Suprapubic skin (tissue), 4 donors: ENCODE results near the gene RBMS3. TPM values are rescaled to one million over a fixed set of nuclear protein-coding genes. Genes with fewer than 3 reads are reported as not detected.

Experiments
- DNase-seq, 2 donors: peaks; one replicate each; pipeline ENCODE4 v3.0.0-alpha.2; 2019; ENCODE audit warnings: low spot score in 2 of 2
- H3K27ac ChIP-seq: fragments of 200-600 bp; sonication (generic); one replicate; pipeline ENCODE4 v1.5.1; 2019
- H3K27me3 ChIP-seq: fragments of 200-600 bp; sonication (generic); one replicate; pipeline ENCODE4 v1.5.1; 2019
- H3K36me3 ChIP-seq: fragments of 200-600 bp; sonication (generic); one replicate; pipeline ENCODE4 v1.5.1; 2019
- H3K4me1 ChIP-seq: fragments of 200-600 bp; sonication (generic); one replicate; pipeline ENCODE4 v1.5.1; 2019
- H3K4me3 ChIP-seq: fragments of 200-600 bp; sonication (generic); one replicate; pipeline ENCODE4 v1.5.1; 2019; ENCODE audit warnings: mild to moderate bottlenecking
- H3K9me3 ChIP-seq: fragments of 200-600 bp; sonication (generic); one replicate; pipeline ENCODE4 v1.5.1; 2019
- CTCF ChIP-seq, 2 donors: fragments of 200-600 bp in 1 of 2; fragments of 450-650 bp in 1 of 2; sonication (generic) in 1 of 2; IDR thresholded peaks; one replicate each; pipeline ENCODE4 v1.5.1; 2016 to 2019; ENCODE audit warnings: antibody characterized with exemption in 2 of 2, mild to moderate bottlenecking in 1 of 2, moderate library complexity in 1 of 2
- EP300 ChIP-seq: sonication (generic); formaldehyde crosslinking; IDR thresholded peaks from one replicate; pipeline ENCODE4 v1.6.1; 2017; ENCODE audit warnings: antibody characterized with exemption
- POLR2A ChIP-seq, 2 donors: fragments of 450-650 bp; IDR thresholded peaks; one replicate each; pipeline ENCODE4 v1.6.1; 2017; ENCODE audit warnings: antibody characterized with exemption in 2 of 2, mild to moderate bottlenecking in 2 of 2, moderate library complexity in 2 of 2
- POLR2AphosphoS5 ChIP-seq, 3 donors: sonication (generic); formaldehyde crosslinking; IDR thresholded peaks; one replicate each; pipeline ENCODE4 v1.6.1; 2017; ENCODE audit warnings: antibody characterized with exemption in 3 of 3
- WGBS: methylation state at CpG from one replicate; pipeline ENCODE4 v1.1.5; 2018; 5-methylcytosine and 5-hydroxymethylcytosine counted together
- total RNA-seq, 4 donors: library from RNA; depleted of rRNA; stranded (reverse); fragments of >200 nt; gene quantifications; one replicate each; pipeline ENCODE4 v1.1.0, GENCODE V29; 2016

RBMS3 gene
- total RNA-seq, 4 donors from 2014 or later: 7.7 to 23.4 (median 11.9) TPM

GRCh38 chr3:29557825-29558224 is 277.0 kb downstream of the RBMS3 start:
- Histone ChIP-seq H3K4me1 (no peaks in the 10 kb centered on the region), H3K27me3 (no peaks in the 10 kb centered on the region), H3K27ac (no peak overlapping the region), H3K4me3 (no peak overlapping the region), H3K36me3 (no peaks in the 10 kb centered on the region), H3K9me3 (no peaks in the 10 kb centered on the region)
- DNase-seq: no peak
- WGBS: 66% methylated on average over 2 of the region's 2 CpGs
- no peak for TF ChIP-seq POLR2AphosphoS5 (IDR thresholded peaks at IDR 0.05)
- no peak for TF ChIP-seq EP300
- no peak for TF ChIP-seq POLR2A (IDR thresholded peaks at IDR 0.05)
- TF ChIP-seq CTCF (IDR thresholded peaks at IDR 0.05): no peak

GRCh38 chr3:29559741-29560465 is 279.0 kb downstream of the RBMS3 start:
- H3K4me1 ChIP-seq: no peaks in the 10 kb centered on the region

GRCh38 chr3:29561651-29562149 is 280.8 kb downstream of the RBMS3 start:
- no peaks in the 10 kb centered on the region for H3K36me3 ChIP-seq

More at GRCh38 chr3:29559741-29560465, 279.0 kb downstream of the RBMS3 start:
- 44% methylated on average over 1 of the region's 1 CpG for WGBS
- no peaks in the 10 kb centered on the region for H3K27me3 ChIP-seq
- H3K9me3 ChIP-seq: no peaks in the 10 kb centered on the region
- no peaks in the 10 kb centered on the region for H3K36me3 ChIP-seq
- no peak overlapping the region for H3K27ac ChIP-seq
- TF ChIP-seq POLR2A (IDR thresholded peaks at IDR 0.05): no peak
- TF ChIP-seq POLR2AphosphoS5 (IDR thresholded peaks at IDR 0.05): no peak
- no peak for TF ChIP-seq CTCF (IDR thresholded peaks at IDR 0.05)
- TF ChIP-seq EP300: no peak
- no peak overlapping the region for H3K4me3 ChIP-seq
- DNase-seq: no peak

GRCh38 chr3:29565236-29565635 is 284.4 kb downstream of the RBMS3 start:
- Histone ChIP-seq H3K4me1 (peaks cover 3% of the 10 kb centered on the region), H3K4me3 (no peak overlapping the region), H3K9me3 (no peaks in the 10 kb centered on the region), H3K27me3 (no peaks in the 10 kb centered on the region), H3K27ac (no peak overlapping the region), H3K36me3 (no peaks in the 10 kb centered on the region)
- TF ChIP-seq EP300: no peak
- DNase-seq: no peak

More at GRCh38 chr3:29561651-29562149, 280.8 kb downstream of the RBMS3 start:
- WGBS: 86% methylated on average over 4 of the region's 4 CpGs
- Histone ChIP-seq H3K27me3 (no peaks in the 10 kb centered on the region), H3K4me3 (no peak overlapping the region), H3K4me1 (peaks cover 3% of the 10 kb centered on the region), H3K27ac (no peak overlapping the region), H3K9me3 (no peaks in the 10 kb centered on the region)
- TF ChIP-seq EP300: no peak
- TF ChIP-seq CTCF (IDR thresholded peaks at IDR 0.05): no peak
- no peak for TF ChIP-seq POLR2AphosphoS5 (IDR thresholded peaks at IDR 0.05)
- no peak for TF ChIP-seq POLR2A (IDR thresholded peaks at IDR 0.05)
- DNase-seq: no peak

- Histone ChIP-seq H3K36me3 (no peaks in the 10 kb centered on the region), H3K4me3 (no peak overlapping the region), H3K4me1 (peaks cover 3% of the 10 kb centered on the region), H3K27me3 (no peaks in the 10 kb centered on the region), H3K27ac (no peak overlapping the region), H3K9me3 (peaks cover 4% of the 10 kb centered on the region)
- DNase-seq: no peak
- 80% methylated on average over 4 of the region's 4 CpGs for WGBS
- TF ChIP-seq EP300 (no peak), POLR2A (IDR thresholded peaks at IDR 0.05) (no peak), CTCF (IDR thresholded peaks at IDR 0.05) (no peak), POLR2AphosphoS5 (IDR thresholded peaks at IDR 0.05) (no peak)
Measured at GRCh38 chr3:29567501-29567900, 286.6 kb downstream of the RBMS3 start.
